Adipose tissue (tissue), 3 donors: ENCODE results near the gene STX16. TPM values are rescaled to one million over a fixed set of nuclear protein-coding genes. Genes with fewer than 3 reads are reported as not detected.

Experiments
- H3K27ac ChIP-seq: one replicate; pipeline ENCODE4 v1.5.1; 2013; ENCODE audit warnings: low read depth, low read length
- whole genome bisulfite sequencing, 3 donors: extraction: QIAGEN DNeasy Blood & Tissue Kit; methylation state at CpG; one replicate each; pipeline ENCODE4 v1.1.7; 2013; 5-methylcytosine and 5-hydroxymethylcytosine counted together
- polyA plus RNA-seq, 3 donors: library from polyadenylated mRNA; stranded (reverse); fragments of 200-250 nt; gene quantifications; one replicate each; pipeline ENCODE4 v1.2.3, GENCODE V29; 2013
- donor health status: healthy with polysubstance abuse.
- donor health status: Bipolar disorder and iron deficiency.
- donor health status: healthy.

Gene STX16
- polyA plus RNA-seq, 3 donors, result 21.7 to 36.9 (median 35.9) TPM

DNA sequence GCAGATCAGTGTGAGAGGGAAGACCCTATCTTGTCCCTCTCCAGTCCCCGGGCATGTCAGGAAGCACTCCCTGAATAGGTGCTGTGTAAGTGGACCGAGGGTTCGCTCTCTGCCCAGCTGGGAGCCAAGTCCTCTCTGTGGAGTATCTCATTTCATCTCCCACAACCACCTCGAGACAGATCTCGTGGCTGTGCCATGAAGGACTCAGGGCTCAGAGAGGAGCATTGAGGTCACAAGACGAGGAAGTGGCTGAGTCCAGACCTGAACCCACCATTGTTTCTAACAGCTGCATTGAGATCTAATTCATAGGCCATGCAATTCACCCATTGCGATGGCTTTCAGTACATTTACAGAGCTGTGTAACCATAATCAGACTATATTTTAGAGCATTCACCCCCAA, 34.7 kb upstream of the STX16 start:
- 74 to 90% (median 85%) methylated on average over 7 of the region's 7 CpGs for WGBS, 3 donors
- H3K27ac ChIP-seq, result no peak overlapping the region

DNA sequence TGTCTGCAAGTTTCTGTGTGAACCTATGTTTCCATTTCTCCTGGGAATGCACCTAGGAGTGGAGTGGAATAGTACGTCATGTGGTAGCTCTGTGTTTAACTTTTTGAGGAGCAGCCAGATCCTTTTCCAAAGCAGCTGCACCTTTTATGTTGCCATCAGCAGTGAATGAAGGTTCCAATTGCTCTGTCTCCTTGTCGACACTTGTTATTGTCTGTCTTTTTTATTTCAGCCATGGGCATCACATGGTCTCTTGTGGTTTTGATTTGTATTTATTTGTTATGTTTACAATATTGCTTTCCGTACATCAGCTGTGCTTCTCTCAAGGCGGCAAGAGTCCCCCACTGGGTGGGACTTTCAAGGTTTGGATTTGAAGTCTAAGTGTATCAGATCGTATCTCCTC, 33.9 kb upstream of the STX16 start:
- 93 to 98% (median 93%) methylated on average over 5 of the region's 5 CpGs for WGBS, 3 donors
- H3K27ac ChIP-seq, result no peak overlapping the region

GRCh38 chr20:58618351-58619076, 32.6 kb upstream of the STX16 start:
- no peak overlapping the region for H3K27ac ChIP-seq
- WGBS, 3 donors, result 64 to 73% (median 73%) methylated on average over 12 of the region's 12 CpGs

DNA sequence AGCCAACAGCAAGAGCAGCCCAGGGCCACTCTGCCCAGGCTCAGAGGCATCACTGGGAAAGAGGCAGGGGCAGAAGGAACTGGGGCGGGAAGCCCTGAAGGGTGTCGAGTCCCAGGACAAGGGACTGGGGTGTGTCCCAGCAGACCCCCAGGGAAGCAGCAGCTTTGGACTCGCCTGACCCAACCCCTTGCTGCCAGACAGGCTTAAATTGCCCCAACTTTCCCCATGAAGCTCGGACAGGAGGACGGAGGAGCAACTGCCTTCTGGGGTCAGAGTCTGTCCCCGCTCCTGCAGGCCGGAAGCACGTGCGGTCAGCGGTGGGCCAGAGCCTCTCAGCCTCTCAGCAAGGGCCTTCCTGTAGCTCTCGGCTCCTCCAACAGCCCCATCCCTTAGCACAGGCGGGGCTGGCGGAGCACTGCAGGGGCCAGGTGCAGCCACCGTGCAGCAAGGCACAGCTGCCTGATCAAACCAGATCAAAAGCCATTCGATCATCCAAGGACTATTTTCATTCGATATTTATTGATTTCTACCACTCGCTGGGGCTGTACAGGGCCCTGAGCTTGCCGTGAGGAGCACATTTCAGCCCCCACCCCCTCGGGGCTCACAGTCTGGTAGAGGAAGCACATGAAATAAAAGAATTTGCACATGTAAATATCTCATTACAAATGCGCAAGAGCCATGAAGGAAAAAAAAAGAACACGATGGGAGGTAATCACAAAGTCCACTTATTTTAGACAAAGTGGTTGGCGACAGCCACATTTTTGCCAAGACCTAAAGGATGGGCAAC, 31.8 kb upstream of the STX16 start:
- 43 to 65% (median 59%) methylated on average over 22 of the region's 22 CpGs for WGBS, 3 donors
- no peak overlapping the region for H3K27ac ChIP-seq

GRCh38 chr20:58619864-58620431, 31.1 kb upstream of the STX16 start:
- 73 to 89% (median 88%) methylated on average over 11 of the region's 11 CpGs for WGBS, 3 donors
- no peak overlapping the region for H3K27ac ChIP-seq

DNA sequence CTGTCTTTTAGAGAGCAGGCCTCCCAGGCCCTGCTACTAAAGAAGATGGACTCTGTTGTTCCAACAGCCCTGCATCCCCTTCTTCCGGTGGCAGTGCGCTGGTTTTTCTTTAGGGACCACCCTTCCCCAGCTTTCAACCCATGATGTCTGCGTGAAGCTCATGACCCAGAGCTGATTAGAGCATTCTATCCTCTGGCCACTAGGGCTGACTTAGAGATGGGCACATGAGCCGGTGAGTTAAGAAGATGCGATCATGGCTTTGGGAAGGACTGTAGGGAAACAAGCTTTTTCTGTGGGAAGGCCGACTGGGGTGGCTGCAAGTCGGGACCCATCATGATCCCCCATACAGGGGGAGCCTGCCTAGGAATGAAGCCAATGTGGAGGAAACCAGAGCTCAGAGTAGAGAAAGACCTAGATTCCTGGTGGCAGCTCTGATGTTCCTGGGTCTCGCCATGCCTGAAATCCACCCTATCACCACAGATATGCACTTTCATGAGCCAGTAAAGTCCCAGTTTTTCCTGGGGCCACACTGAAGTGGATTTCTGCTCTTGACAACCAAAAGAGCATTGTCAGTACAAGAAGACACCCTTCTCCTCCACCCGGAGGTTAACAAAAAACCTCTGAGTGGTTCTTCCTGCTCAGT, 29.1 kb upstream of the STX16 start:
- H3K27ac ChIP-seq, result no peak overlapping the region
- WGBS, 3 donors, result 91 to 94% (median 92%) methylated on average over 9 of the region's 9 CpGs

DNA sequence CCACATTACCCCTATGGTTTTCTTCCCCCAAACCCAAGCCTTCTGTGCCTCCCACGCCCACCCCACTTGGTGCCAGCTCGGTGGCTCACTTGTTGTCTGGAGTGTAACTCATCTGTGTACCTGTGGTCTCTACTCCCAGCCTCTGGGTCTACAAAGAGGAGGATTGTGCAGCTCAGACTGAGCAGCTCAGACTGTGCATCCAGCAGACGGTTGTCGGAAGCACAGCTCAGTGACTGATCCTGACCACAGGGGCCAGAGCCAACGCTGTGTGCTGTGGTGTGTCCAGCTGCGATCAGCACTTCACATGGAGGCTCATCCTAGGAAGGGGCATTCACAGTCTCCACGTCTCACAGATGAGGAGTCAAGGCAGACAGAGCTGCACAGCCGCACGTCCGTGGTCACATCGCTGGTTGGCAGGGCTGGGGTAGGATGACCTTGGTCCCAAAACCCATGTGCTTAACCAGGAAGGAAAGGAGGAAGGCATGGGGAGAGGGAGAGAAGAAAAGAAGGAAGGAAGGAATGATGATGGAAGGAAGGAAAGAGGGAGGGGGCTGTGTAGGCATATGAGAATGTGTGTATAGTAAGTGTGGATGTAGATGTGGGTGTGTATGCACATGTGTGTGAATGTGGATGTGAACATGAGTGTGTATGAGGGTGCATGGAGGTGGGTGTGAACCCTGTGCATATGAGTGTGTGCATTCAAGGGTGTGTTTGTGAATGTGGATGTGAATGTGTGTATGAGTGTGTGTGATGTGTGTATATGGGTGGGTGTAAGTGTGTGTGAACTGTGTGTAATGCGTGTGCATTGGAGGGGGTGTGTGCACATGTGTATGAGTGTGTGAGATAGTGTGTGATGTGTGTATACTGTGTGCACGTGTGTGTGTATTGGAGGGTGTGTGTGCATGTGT, 28.2 kb upstream of the STX16 start:
- WGBS, 3 donors, result 73 to 88% (median 81%) methylated on average over 13 of the region's 13 CpGs

GRCh38 chr20:58623579-58624473, 27.3 kb upstream of the STX16 start:
- no peak overlapping the region for H3K27ac ChIP-seq
- 64 to 85% (median 76%) methylated on average over 29 of the region's 29 CpGs for WGBS, 3 donors

More for the DNA sequence above, 28.2 kb upstream of the STX16 start:
- H3K27ac ChIP-seq, result no peak overlapping the region

- WGBS, 3 donors, result 88 to 93% (median 90%) methylated on average over 10 of the region's 10 CpGs
- H3K27ac ChIP-seq, result no peak overlapping the region
These were observed 26.4 kb upstream of the STX16 start for GRCh38 chr20:58624687-58625086.

- no peak overlapping the region for H3K27ac ChIP-seq
- WGBS, 3 donors, result 71 to 81% (median 76%) methylated on average over 6 of the region's 6 CpGs
These were observed 25.5 kb upstream of the STX16 start for GRCh38 chr20:58625585-58625984.

- 55 to 60% (median 57%) methylated on average over 4 of the region's 4 CpGs for WGBS, 3 donors
- no peak overlapping the region for H3K27ac ChIP-seq
These were observed 25.0 kb upstream of the STX16 start for GRCh38 chr20:58626051-58626450.

GRCh38 chr20:58627212-58628072, 23.6 kb upstream of the STX16 start:
- WGBS, 3 donors, result 89 to 91% (median 91%) methylated on average over 11 of the region's 11 CpGs
- H3K27ac ChIP-seq, result no peak overlapping the region

- 62 to 85% (median 77%) methylated on average over 11 of the region's 11 CpGs for whole genome bisulfite sequencing, 3 donors
- no peak overlapping the region for H3K27ac ChIP-seq
These were observed 22.4 kb upstream of the STX16 start for GRCh38 chr20:58628491-58629214.

GRCh38 chr20:58629215-58629580, 21.9 kb upstream of the STX16 start:
- no peak overlapping the region for H3K27ac ChIP-seq
- 83 to 96% (median 93%) methylated on average over 1 of the region's 1 CpG for WGBS, 3 donors

DNA sequence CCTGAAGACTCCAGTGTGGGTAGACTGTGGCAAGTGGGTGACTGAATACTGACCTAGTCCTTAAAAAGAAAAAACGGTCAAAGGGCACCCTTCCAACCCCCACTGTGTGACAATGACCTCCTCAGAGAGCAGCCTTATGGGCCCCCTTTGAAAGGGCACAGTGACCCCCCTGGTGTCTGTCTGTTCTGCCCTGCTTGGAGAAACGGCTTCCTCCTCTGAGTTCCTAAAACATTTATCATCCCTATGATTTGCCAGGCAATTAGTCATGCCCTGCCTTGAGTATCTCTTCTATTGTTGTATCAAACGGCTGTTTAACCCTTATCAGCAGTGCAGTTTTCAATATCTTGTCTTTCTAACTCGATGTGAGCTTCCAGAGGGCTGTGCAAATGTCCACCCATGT, 21.0 kb upstream of the STX16 start:
- H3K27ac ChIP-seq, result no peak overlapping the region
- 22 to 39% (median 37%) methylated on average over 4 of the region's 4 CpGs for WGBS, 3 donors
